ENCODE data around the gene PPM1G.

The PPM1G gene

GRCh38 chr2:27335311-27335710 lies 74.1 kb downstream of the PPM1G start:
- Histone ChIP-seq H3K4me1 (ENCODE audit: control insufficient read depth, insufficient read depth, low read length, poor library complexity, severe bottlenecking) (no peaks in the 10 kb centered on the region), H3K27me3 (replicated peaks; ENCODE audit: control insufficient read depth, insufficient read depth, low read length, poor library complexity, severe bottlenecking) (no peaks in the 10 kb centered on the region), H3K9me3 (ENCODE audit: control insufficient read depth, low read length) (no peaks in the 10 kb centered on the region), H3K27ac (ENCODE audit: insufficient read depth, low read length, poor library complexity, severe bottlenecking) (no peak overlapping the region), H3K4me3 (ENCODE audit: insufficient read depth, low read depth, low read length, poor library complexity, severe bottlenecking) (no peak overlapping the region), H3K36me3 (ENCODE audit: control insufficient read depth, insufficient read depth, low read length) (peaks cover 55% of the 10 kb centered on the region)
- no peak for DNase-seq

Data from effector memory CD4-positive, alpha-beta T cell (primary cell).